ENCODE data around the gene NLRP9.

The NLRP9 gene

DNA sequence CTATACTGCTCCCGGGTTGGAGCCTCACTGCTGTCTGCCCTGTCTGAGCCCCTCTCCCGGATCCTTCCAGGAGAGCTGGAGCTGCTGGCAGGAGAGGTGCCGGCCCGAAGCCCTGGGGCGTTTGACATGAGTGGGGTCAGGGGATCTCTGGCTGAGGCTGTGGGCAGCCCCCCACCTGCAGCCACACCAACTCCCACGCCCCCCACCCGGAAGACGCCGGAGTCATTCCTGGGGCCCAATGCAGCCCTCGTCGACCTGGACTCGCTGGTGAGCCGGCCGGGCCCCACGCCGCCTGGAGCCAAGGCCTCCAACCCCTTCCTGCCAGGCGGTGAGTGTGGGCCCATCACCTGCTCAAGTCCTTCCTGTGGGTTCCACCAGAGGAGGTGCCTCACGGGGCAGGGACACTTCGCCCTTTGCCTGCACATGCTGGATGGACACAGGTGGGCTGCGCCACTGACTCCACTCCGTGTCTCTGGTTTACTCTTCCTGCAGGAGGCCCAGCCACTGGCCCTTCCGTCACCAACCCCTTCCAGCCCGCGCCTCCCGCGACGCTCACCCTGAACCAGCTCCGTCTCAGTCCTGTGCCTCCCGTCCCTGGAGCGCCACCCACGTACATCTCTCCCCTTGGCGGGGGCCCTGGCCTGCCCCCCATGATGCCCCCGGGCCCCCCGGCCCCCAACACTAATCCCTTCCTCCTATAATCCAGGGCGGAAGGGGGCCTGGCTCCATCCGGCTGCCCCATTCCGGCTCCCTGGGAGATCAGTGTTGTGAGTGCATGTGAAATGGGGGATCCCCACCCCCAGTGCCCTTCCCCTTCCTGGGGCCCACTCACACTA lies 43.3 kb downstream of the NLRP9 start:
- Histone ChIP-seq H4K20me1 (ENCODE audit: control insufficient read depth, insufficient read depth, low read depth, low read length) (no peaks in the 10 kb centered on the region), H3K27ac (ENCODE audit: low read depth, low read length) (no peak overlapping the region), H3K9me3 (ENCODE audit: control insufficient read depth, insufficient read depth, low read length) (no peaks in the 10 kb centered on the region), H3K4me3 (ENCODE audit: low read length) (no peak overlapping the region), H3K4me2 (ENCODE audit: low read length) (no peak overlapping the region), H3F3A (ENCODE audit: control insufficient read depth, insufficient read depth) (no peaks in the 10 kb centered on the region), H3K9me2 (replicated peaks; ENCODE audit: control insufficient read depth, low read length) (no peaks in the 10 kb centered on the region), H3K79me2 (ENCODE audit: control insufficient read depth, low read length) (no peaks in the 10 kb centered on the region), H3K27me3 (ENCODE audit: control insufficient read depth, low read length) (no peaks in the 10 kb centered on the region), H3K4me1 (ENCODE audit: control insufficient read depth, low read length) (no peaks in the 10 kb centered on the region), H3K36me3 (ENCODE audit: control insufficient read depth, low read length) (peaks cover 89% of the 10 kb centered on the region)
- TF ChIP-seq CTCF (IDR thresholded peaks at IDR 0.05; ENCODE audit: low read depth, low read length, poor library complexity, severe bottlenecking): no peak
- no peak for TF ChIP-seq EZH2phosphoT487 (IDR thresholded peaks at IDR 0.05; ENCODE audit: borderline replicate concordance, low read length)

- H3F3A ChIP-seq (ENCODE audit: control insufficient read depth, insufficient read depth): no peaks in the 10 kb centered on the region
- no peaks in the 10 kb centered on the region for H3K79me2 ChIP-seq (ENCODE audit: control insufficient read depth, low read length)
- no peak overlapping the region for H3K4me3 ChIP-seq (ENCODE audit: low read length)
- H4K20me1 ChIP-seq (ENCODE audit: control insufficient read depth, insufficient read depth, low read depth, low read length): no peaks in the 10 kb centered on the region
- H3K36me3 ChIP-seq (ENCODE audit: control insufficient read depth, low read length): peaks cover 92% of the 10 kb centered on the region
- no peak overlapping the region for H3K4me2 ChIP-seq (ENCODE audit: low read length)
- no peaks in the 10 kb centered on the region for H3K9me2 ChIP-seq (replicated peaks; ENCODE audit: control insufficient read depth, low read length)
- no peak for TF ChIP-seq EZH2phosphoT487 (IDR thresholded peaks at IDR 0.05; ENCODE audit: borderline replicate concordance, low read length)
- TF ChIP-seq CTCF (IDR thresholded peaks at IDR 0.05; ENCODE audit: low read depth, low read length, poor library complexity, severe bottlenecking): no peak
- H3K27me3 ChIP-seq (ENCODE audit: control insufficient read depth, low read length): no peaks in the 10 kb centered on the region
- H3K27ac ChIP-seq (ENCODE audit: low read depth, low read length): no peak overlapping the region
- no peaks in the 10 kb centered on the region for H3K4me1 ChIP-seq (ENCODE audit: control insufficient read depth, low read length)
- no peaks in the 10 kb centered on the region for H3K9me3 ChIP-seq (ENCODE audit: control insufficient read depth, insufficient read depth, low read length)
Measured at GRCh38 chr19:55694241-55694655, 44.0 kb downstream of the NLRP9 start.

DNA sequence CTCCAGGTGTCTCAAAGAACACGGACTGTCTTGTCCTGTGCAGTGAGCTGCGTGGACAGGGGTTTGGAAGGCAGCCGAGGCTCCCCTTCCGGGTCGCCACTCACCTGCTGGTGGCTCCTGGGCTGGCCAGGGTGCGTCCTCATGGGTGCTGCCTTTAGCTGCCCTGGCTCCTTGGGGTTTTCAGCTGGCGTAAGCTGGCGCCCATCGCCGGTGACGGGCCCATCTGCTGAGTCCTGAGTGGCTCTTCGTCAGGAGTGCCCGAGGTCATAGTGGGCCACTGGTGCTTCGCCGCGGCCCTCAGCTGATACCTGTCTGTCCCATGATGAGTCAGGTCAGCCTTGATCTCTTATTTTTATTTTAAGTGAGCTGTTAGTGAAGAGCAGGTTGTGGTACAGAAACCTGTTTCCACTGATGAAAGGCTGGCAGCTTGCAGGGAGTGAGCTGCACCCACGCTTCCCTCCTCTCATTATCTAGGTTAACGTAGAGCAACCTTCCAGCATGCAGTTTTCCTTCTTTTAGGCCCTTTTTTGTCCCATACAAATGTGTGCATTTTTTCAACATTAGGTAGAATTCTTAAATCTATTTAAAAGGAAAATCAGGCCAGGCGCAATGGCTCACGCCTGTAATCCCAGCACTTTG lies 44.7 kb downstream of the NLRP9 start:
- Histone ChIP-seq H3K79me2 (ENCODE audit: control insufficient read depth, low read length) (no peaks in the 10 kb centered on the region), H3K27ac (ENCODE audit: low read depth, low read length) (no peak overlapping the region), H3K4me3 (ENCODE audit: low read length) (no peak overlapping the region), H3K4me1 (ENCODE audit: control insufficient read depth, low read length) (no peaks in the 10 kb centered on the region), H3K36me3 (ENCODE audit: control insufficient read depth, low read length) (peaks cover 96% of the 10 kb centered on the region), H3K4me2 (ENCODE audit: low read length) (no peak overlapping the region), H3K9me3 (ENCODE audit: control insufficient read depth, insufficient read depth, low read length) (no peaks in the 10 kb centered on the region), H3K9me2 (replicated peaks; ENCODE audit: control insufficient read depth, low read length) (no peaks in the 10 kb centered on the region), H4K20me1 (ENCODE audit: control insufficient read depth, insufficient read depth, low read depth, low read length) (no peaks in the 10 kb centered on the region), H3F3A (ENCODE audit: control insufficient read depth, insufficient read depth) (no peaks in the 10 kb centered on the region), H3K27me3 (ENCODE audit: control insufficient read depth, low read length) (no peaks in the 10 kb centered on the region)
- TF ChIP-seq EZH2phosphoT487 (IDR thresholded peaks at IDR 0.05; ENCODE audit: borderline replicate concordance, low read length): no peak
- no peak for TF ChIP-seq CTCF (IDR thresholded peaks at IDR 0.05; ENCODE audit: low read depth, low read length, poor library complexity, severe bottlenecking)
